Ectodermal cell (in vitro differentiated cells): Measurements from ENCODE around the gene KCNJ9.

Experiments used
- H3K27ac ChIP-seq: 2 replicates; pipeline ENCODE4 v1.7.0; 2013; ENCODE audit warnings: mild to moderate bottlenecking, low read depth, low read length; ENCODE audit not compliant: insufficient read depth, poor library complexity, severe bottlenecking
- H3K27me3 ChIP-seq: 2 replicates; pipeline ENCODE4 v1.7.0; 2013; ENCODE audit warnings: mild to moderate bottlenecking, low read length; ENCODE audit not compliant: insufficient read depth, control insufficient read depth, poor library complexity, severe bottlenecking
- H3K36me3 ChIP-seq: one replicate; pipeline ENCODE4 v1.7.0; 2013; ENCODE audit warnings: low read length; ENCODE audit not compliant: control insufficient read depth, insufficient read depth
- H3K4me1 ChIP-seq: one replicate; pipeline ENCODE4 v1.7.0; 2013; ENCODE audit warnings: low read length; ENCODE audit not compliant: control insufficient read depth, insufficient read depth
- H3K4me3 ChIP-seq: 2 replicates; pipeline ENCODE4 v1.7.0; 2013; ENCODE audit warnings: low read depth, low read length, control low read depth; ENCODE audit not compliant: insufficient read depth
- H3K9me3 ChIP-seq: 2 replicates; pipeline ENCODE4 v1.7.0; 2013; ENCODE audit warnings: mild to moderate bottlenecking, low read length, moderate library complexity; ENCODE audit not compliant: control insufficient read depth
- WGBS, 2 experiments: methylation state at CpG; one replicate each; pipeline ENCODE4 v1.1.7; 2013; ENCODE audit warnings: missing lambda C conversion rate in 2 of 2; 5-methylcytosine and 5-hydroxymethylcytosine counted together

Gene KCNJ9

GRCh38 chr1:160130939-160131338 is 49.6 kb downstream of the KCNJ9 start:
- Histone ChIP-seq H3K36me3 (peaks cover 83% of the 10 kb centered on the region), H3K9me3 (no peaks in the 10 kb centered on the region), H3K27ac (no peak overlapping the region), H3K27me3 (no peaks in the 10 kb centered on the region), H3K4me3 (no peak overlapping the region), H3K4me1 (no peaks in the 10 kb centered on the region)
- 95 to 100% methylated on average over 1 of the region's 1 CpG for WGBS, 2 experiments

DNA sequence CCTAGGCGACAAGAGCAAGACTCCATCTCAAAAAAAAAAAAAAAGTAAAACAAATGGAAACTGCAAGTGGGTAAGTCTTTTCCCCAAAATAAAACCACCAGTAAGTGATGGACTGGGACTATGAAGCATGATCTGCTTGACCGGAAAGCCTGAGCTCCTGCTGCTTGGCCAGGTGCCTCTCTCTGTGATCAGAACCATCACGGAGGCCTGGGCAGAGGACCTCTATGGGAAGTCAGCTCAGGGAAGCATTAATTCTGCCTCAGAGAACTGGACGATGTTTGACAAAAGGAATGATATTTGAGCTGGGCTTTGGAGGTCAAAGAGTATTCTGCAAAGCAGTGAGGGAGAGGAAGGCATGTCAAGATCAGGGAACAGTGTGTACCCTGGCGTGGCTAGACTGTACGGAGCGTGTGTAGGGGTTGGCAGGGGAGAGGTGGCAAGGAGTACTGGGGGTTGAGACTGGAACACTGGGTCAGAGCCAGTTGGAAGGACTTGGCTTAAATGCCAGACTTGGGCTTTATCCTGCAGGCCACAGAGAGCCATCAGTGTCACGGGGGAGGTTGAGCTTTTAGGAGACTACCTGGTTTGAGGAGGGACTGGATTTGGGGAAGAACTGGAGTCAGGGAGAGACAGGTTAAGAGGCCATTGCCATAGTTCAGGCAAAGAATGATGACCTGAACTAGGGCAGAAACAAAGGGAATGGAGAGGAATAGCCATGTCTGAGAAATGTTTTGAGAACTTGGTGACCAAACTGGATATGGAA is 50.6 kb downstream of the KCNJ9 start:
- Histone ChIP-seq H3K9me3 (no peaks in the 10 kb centered on the region), H3K27ac (no peak overlapping the region), H3K4me3 (no peak overlapping the region), H3K27me3 (no peaks in the 10 kb centered on the region), H3K36me3 (peaks cover 83% of the 10 kb centered on the region), H3K4me1 (no peaks in the 10 kb centered on the region)
- 95% methylated on average over 8 of the region's 8 CpGs for WGBS, 2 experiments

DNA sequence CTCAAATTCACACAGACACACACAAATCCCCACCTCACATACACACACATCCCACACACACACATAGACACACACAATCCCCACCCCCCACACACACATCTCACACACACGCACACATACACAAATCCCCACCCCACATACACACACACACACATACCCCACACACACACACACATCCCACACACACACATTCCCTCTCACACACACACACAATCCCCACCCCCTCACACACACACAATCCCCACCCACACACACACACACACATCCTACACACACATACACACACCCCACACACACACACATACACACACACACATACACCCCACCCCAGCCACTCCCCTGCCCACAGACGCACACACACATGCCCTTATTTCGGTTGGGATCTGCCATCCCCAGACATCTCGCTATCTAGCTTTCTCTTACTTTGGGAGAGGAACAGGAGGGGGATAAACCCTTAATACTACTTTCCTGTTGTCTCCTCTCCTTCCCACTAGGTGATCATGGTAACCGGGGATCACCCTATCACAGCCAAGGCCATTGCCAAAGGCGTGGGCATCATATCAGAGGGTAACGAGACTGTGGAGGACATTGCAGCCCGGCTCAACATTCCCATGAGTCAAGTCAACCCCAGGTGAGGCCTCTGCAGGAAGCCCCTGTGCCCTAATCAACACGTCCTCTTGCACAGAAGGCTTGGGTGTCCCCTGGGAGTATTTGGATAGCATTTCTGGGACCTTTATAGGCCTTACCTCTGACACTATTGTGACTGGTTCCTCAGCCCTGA is 52.8 kb downstream of the KCNJ9 start:
- no peak overlapping the region for H3K4me3 ChIP-seq
- no peaks in the 10 kb centered on the region for H3K4me1 ChIP-seq
- H3K27ac ChIP-seq, result no peak overlapping the region
- H3K27me3 ChIP-seq, result no peaks in the 10 kb centered on the region
- no peaks in the 10 kb centered on the region for H3K9me3 ChIP-seq
- peaks cover 80% of the 10 kb centered on the region for H3K36me3 ChIP-seq
- WGBS, 2 experiments, result 91 to 94% methylated on average over 9 of the region's 9 CpGs

- Histone ChIP-seq H3K4me1 (no peaks in the 10 kb centered on the region), H3K36me3 (peaks cover 78% of the 10 kb centered on the region), H3K27ac (no peak overlapping the region), H3K27me3 (no peaks in the 10 kb centered on the region), H3K4me3 (no peak overlapping the region), H3K9me3 (no peaks in the 10 kb centered on the region)
- WGBS, 2 experiments, result 93% methylated on average over 20 of the region's 20 CpGs
These were observed 53.6 kb downstream of the KCNJ9 start for GRCh38 chr1:160134791-160135572.

DNA sequence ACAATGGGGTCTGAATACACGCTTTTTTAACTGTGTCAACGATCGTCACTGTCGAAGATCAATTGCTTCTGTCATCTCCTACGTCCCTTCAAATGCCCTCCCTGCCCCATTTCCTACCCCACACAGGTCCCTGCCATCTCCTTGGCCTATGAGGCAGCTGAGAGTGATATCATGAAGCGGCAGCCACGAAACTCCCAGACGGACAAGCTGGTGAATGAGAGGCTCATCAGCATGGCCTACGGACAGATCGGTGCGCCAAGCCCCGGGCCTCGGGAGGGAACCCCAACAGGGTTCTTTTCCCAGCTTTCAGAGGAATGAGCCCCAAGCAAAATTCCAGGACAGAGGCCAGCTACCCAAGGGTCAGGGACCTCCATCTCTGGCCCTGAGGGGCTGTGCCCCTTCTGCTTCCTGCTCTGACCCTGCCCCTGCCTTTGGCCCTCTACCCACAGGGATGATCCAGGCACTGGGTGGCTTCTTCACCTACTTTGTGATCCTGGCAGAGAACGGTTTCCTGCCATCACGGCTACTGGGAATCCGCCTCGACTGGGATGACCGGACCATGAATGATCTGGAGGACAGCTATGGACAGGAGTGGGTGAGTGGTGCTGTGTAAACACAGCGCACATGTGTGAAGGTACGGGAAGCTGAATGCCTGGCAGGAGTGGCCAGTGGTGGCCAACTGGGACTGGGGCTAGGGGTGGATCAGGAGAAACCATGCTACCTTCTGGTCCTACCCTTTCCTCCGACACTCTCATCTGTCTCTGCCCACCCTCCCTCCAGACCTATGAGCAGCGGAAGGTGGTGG is 55.0 kb downstream of the KCNJ9 start:
- Histone ChIP-seq H3K27me3 (no peaks in the 10 kb centered on the region), H3K4me3 (no peak overlapping the region), H3K27ac (no peak overlapping the region), H3K9me3 (no peaks in the 10 kb centered on the region), H3K4me1 (no peaks in the 10 kb centered on the region), H3K36me3 (peaks cover 69% of the 10 kb centered on the region)
- WGBS, 2 experiments, result 96% methylated on average over 22 of the region's 22 CpGs

GRCh38 chr1:160136926-160137200 is 55.5 kb downstream of the KCNJ9 start:
- H3K4me3 ChIP-seq, result no peak overlapping the region
- no peaks in the 10 kb centered on the region for H3K4me1 ChIP-seq
- H3K9me3 ChIP-seq, result no peaks in the 10 kb centered on the region
- peaks cover 65% of the 10 kb centered on the region for H3K36me3 ChIP-seq
- 94% methylated on average over 5 of the region's 5 CpGs for WGBS, 2 experiments
- H3K27me3 ChIP-seq, result no peaks in the 10 kb centered on the region
- H3K27ac ChIP-seq, result no peak overlapping the region

GRCh38 chr1:160137216-160137862 is 56.0 kb downstream of the KCNJ9 start:
- H3K4me1 ChIP-seq, result no peaks in the 10 kb centered on the region
- 93 to 96% methylated on average over 7 of the region's 8 CpGs for WGBS, 2 experiments
- H3K4me3 ChIP-seq, result no peak overlapping the region
- H3K27me3 ChIP-seq, result no peaks in the 10 kb centered on the region
- H3K27ac ChIP-seq, result no peak overlapping the region
- no peaks in the 10 kb centered on the region for H3K9me3 ChIP-seq
- peaks cover 62% of the 10 kb centered on the region for H3K36me3 ChIP-seq

DNA sequence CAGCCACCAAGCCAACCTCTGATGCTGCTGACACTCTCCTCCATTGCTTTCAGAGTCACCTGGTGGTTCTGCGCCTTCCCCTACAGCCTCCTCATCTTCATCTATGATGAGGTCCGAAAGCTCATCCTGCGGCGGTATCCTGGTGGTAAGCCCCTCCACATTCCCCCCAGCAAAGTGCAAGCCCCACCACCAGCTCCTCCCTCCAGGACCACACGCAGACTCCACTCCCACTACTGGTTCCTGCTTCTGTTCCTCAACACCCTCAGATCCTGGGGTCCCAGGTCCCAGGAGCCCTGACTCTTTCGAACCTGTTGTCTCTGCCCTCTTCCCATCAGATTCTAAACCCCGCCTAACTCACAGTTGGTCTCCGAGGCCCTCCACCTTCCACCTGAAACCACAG is 58.5 kb downstream of the KCNJ9 start:
- Histone ChIP-seq H3K27ac (no peak overlapping the region), H3K4me1 (no peaks in the 10 kb centered on the region), H3K9me3 (no peaks in the 10 kb centered on the region), H3K36me3 (peaks cover 50% of the 10 kb centered on the region), H3K4me3 (no peak overlapping the region), H3K27me3 (no peaks in the 10 kb centered on the region)
- 91 to 94% methylated on average over 8 of the region's 8 CpGs for WGBS, 2 experiments
